Aorta (tissue), 5 donors: Measurements from ENCODE around the gene TLE5. TPM values are rescaled to one million over a fixed set of nuclear protein-coding genes. Genes with fewer than 3 reads are reported as not detected.
"Not testable (repeated sequence)": the region's sequence is repeated elsewhere in the genome, so short reads cannot be mapped to it uniquely, and the experiment has no call there.

Source experiments
- ATAC-seq: fragments of 200-7000 bp; cut with Tn5 transposase; one replicate; pipeline ENCODE4 v1.9.1; 2022; ENCODE audit warnings: moderate library complexity; ENCODE audit not compliant: low FRiP score
- DNase-seq, 2 donors: peaks; one replicate each; pipeline ENCODE4 v3.0.0-alpha.2; 2020
- H3K27ac ChIP-seq, 2 donors: one replicate each; pipeline ENCODE4 v1.5.1; 2013; ENCODE audit warnings: low read length in 2 of 2, mild to moderate bottlenecking in 2 of 2, moderate library complexity in 2 of 2, control low read depth in 1 of 2, inconsistent platforms in 1 of 2, low read depth in 1 of 2
- H3K27me3 ChIP-seq, 2 donors: one replicate each; pipeline ENCODE4 v1.6.1; 2013; ENCODE audit warnings: control low read depth in 1 of 2, low read length in 1 of 2, mild to moderate bottlenecking in 1 of 2, moderate library complexity in 1 of 2; ENCODE audit not compliant: insufficient read depth in 2 of 2, control insufficient read depth in 1 of 2
- H3K36me3 ChIP-seq, 2 donors: one replicate each; pipeline ENCODE4 v1.6.1; 2013; ENCODE audit warnings: control low read depth in 1 of 2, low read length in 1 of 2, mild to moderate bottlenecking in 1 of 2; ENCODE audit not compliant: insufficient read depth in 2 of 2, control insufficient read depth in 1 of 2
- H3K4me1 ChIP-seq, 2 donors: one replicate each; pipeline ENCODE4 v1.6.1; 2013; ENCODE audit warnings: low read length in 2 of 2, control low read depth in 1 of 2, mild to moderate bottlenecking in 1 of 2, moderate library complexity in 1 of 2; ENCODE audit not compliant: insufficient read depth in 2 of 2, control insufficient read depth in 1 of 2
- H3K4me3 ChIP-seq, 2 donors: one replicate each; pipeline ENCODE4 v1.5.1; 2013; ENCODE audit warnings: low read length in 2 of 2, control low read depth in 1 of 2, mild to moderate bottlenecking in 1 of 2
- H3K9me3 ChIP-seq: one replicate; pipeline ENCODE4 v1.6.1; 2013; ENCODE audit warnings: mild to moderate bottlenecking, low read length; ENCODE audit not compliant: control insufficient read depth
- WGBS, 2 donors: extraction: QIAGEN DNeasy Blood & Tissue Kit; methylation state at CpG; one replicate each; pipeline ENCODE4 v1.1.7; 2013; 5-methylcytosine and 5-hydroxymethylcytosine counted together
- intact Hi-C, 2 donors: fragments of 100-400 bp; cut with DNase I; formaldehyde crosslinking; loops; one replicate each; pipeline versions ENCODE4 v1.14.2 to v1.15.0; 2022
- polyA plus RNA-seq, 2 donors: library from polyadenylated mRNA; stranded (reverse); fragments of 200-250 nt; gene quantifications; one replicate each; pipeline ENCODE4 v1.2.3, GENCODE V29; 2013
- total RNA-seq, 2 donors: library from RNA; stranded (reverse); fragmentation: NEBNext Ultra II Directional; extraction: Animal tissue kit (Norgen Biotek cat#: 25700); gene quantifications; one replicate each; pipeline ENCODE4 v1.2.1, GENCODE V29; 2021
- donor health status: healthy with polysubstance abuse.
- donor health status: Bipolar disorder and iron deficiency.
- donor health status: DM: no; HTN: no; CAD: no.
- donor health status: DM: no; HTN: no; CAD: no.
- donor health status: DM: yes; HTN: yes; CAD: no.

The TLE5 gene
- total and polyA plus RNA-seq, 4 donors = 305 to 642 (median 486) TPM

DNA sequence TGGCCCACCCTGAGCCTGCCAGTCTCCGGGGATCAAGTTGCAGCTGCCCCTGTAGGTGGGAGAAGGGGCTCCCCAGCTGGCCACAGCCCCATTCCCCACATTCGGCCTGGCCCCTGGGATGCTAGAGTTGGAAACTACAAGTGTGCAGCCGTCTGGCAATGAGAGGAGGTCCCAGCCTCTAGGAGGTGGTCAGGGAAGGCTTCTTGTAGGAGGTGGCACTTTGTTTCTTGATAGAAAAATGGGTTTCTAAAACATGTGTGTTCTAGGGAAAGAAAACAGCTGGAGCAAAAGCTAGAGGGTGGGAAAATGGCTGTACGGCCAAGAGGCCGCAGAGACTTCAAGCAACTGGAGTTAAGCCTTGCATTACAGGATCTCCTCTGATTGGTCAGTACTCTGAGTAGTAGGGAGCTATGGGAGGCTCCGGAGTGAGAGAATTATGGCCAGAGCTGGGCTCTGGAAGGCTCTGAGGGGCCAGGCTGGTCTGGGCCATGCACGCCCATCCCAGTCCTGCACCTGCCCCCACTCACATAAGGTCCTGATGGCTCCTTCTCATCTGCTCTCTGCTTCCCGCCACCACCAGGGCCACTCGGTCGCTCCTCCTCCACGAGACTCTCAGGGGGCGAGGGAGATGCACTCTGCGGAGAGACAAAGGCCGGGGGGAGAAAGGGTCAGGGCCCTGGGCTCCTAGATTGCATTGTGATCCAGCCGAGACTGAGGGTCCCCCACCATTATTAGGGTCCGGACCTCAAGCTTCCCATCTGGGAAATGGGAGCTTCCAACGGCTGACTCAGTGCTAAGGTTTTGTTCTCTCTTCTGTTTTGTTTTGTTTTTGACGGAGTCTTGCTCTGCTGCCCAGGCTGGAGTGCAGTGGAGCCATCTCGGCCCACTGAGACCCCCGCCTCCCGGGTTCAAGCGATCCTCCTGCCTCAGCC, 46.9 kb downstream of the TLE5 start:
- H3K27ac ChIP-seq = no peak overlapping the region
- ATAC-seq (peak; percentile 26), DNase-seq (no peak)
- intact Hi-C loops = no loop called here
- no peaks in the 10 kb centered on the region for H3K27me3 ChIP-seq
- 93 to 94% methylated on average over 22 of the region's 22 CpGs for WGBS, 2 donors
- H3K4me1 ChIP-seq = no peaks in the 10 kb centered on the region
- H3K9me3 ChIP-seq = no peaks in the 10 kb centered on the region
- H3K36me3 ChIP-seq = no peaks in the 10 kb centered on the region
- H3K4me3 ChIP-seq = no peak overlapping the region

DNA sequence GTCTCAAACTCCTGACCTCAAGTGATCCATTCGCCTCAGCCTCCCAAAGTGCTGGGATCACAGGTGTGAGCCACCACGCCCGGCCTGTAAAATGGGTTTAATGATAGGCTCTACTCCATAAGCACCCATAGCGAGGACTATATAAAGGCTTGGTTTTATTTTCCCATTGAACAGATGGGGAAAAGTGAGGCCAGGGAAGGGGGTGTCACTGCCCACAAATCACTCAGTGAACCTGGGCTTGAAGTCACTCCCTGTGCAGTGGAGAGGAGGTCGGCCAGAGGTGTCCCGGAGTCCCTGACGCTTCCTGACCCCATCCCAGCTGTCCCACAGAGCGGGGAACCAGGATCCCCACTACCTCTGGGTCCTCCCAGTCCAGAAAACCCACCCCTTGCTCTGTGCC, 48.2 kb downstream of the TLE5 start:
- ATAC-seq (no peak), DNase-seq (no peak)
- no peaks in the 10 kb centered on the region for H3K4me1 ChIP-seq
- no peaks in the 10 kb centered on the region for H3K9me3 ChIP-seq
- WGBS, 2 donors = 98% methylated on average over 8 of the region's 8 CpGs
- H3K27ac ChIP-seq = no peak overlapping the region
- H3K4me3 ChIP-seq = no peak overlapping the region
- no peaks in the 10 kb centered on the region for H3K27me3 ChIP-seq
- H3K36me3 ChIP-seq = no peaks in the 10 kb centered on the region
- intact Hi-C loops = no loop called here

DNA sequence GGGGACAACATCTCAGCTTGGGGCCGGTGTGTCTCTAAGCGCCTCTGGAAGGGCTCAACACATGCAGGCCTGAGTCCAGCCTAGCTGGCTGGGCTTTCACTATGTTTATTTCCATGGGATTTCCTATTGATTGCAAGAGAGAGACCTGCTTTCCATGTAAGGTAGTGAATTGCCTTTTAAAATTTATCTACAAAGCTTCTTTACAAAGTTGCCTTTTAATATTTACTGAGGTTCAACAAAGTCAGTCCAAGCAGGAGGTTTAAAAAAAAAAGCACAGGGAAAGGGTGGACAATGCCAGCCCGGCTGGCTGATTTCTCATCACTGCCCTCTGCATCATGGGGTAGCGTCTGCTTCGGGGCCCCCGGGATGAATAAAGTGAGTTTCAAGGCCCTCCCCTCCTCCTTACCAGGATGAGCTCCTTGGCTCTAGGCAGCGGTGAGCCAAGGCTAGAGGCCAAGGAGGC, 49.0 kb downstream of the TLE5 start:
- DNase-seq (no peak), ATAC-seq (no peak)
- 84 to 88% methylated on average over 6 to 7 of the region's 7 CpGs for WGBS, 2 donors
- Histone ChIP-seq H3K4me1 (no peaks in the 10 kb centered on the region), H3K9me3 (no peaks in the 10 kb centered on the region), H3K27me3 (no peaks in the 10 kb centered on the region), H3K36me3 (no peaks in the 10 kb centered on the region), H3K27ac (no peak overlapping the region), H3K4me3 (no peak overlapping the region)
- intact Hi-C loops = no loop called here

GRCh38 chr19:3012621-3013262, 49.6 kb downstream of the TLE5 start:
- H3K4me1 ChIP-seq = no peaks in the 10 kb centered on the region
- no peaks in the 10 kb centered on the region for H3K27me3 ChIP-seq
- H3K27ac ChIP-seq = no peak overlapping the region
- WGBS, 2 donors = 79 to 82% methylated on average over 16 of the region's 16 CpGs
- DNase-seq (no peak), ATAC-seq (no peak)
- no peaks in the 10 kb centered on the region for H3K36me3 ChIP-seq
- intact Hi-C loops = no loop called here
- H3K4me3 ChIP-seq = no peak overlapping the region
- no peaks in the 10 kb centered on the region for H3K9me3 ChIP-seq

GRCh38 chr19:3012059-3012458, 50.2 kb downstream of the TLE5 start:
- not testable (repeated sequence) for ATAC-seq, H3K36me3 ChIP-seq, DNase-seq

GRCh38 chr19:3010871-3011270, 51.4 kb downstream of the TLE5 start:
- H3K27me3 ChIP-seq = no peaks in the 10 kb centered on the region
- ATAC-seq (no peak), DNase-seq (no peak)
- 94% methylated on average over 13 of the region's 13 CpGs for WGBS, 2 donors
- no peak overlapping the region for H3K4me3 ChIP-seq
- no peak overlapping the region for H3K27ac ChIP-seq
- intact Hi-C loops = no loop called here
- no peaks in the 10 kb centered on the region for H3K4me1 ChIP-seq
- H3K36me3 ChIP-seq = no peaks in the 10 kb centered on the region
- H3K9me3 ChIP-seq = no peaks in the 10 kb centered on the region

More at GRCh38 chr19:3012059-3012458, 50.2 kb downstream of the TLE5 start:
- H3K27ac ChIP-seq, intact Hi-C loops, H3K4me3 ChIP-seq, H3K27me3 ChIP-seq, H3K9me3 ChIP-seq, H3K4me1 ChIP-seq: not testable (repeated sequence)
- WGBS, 2 donors = 88 to 92% methylated on average over 13 of the region's 13 CpGs

- DNase-seq (no peak), ATAC-seq (no peak)
- Histone ChIP-seq H3K27ac (no peak overlapping the region), H3K27me3 (no peaks in the 10 kb centered on the region), H3K36me3 (no peaks in the 10 kb centered on the region), H3K4me1 (no peaks in the 10 kb centered on the region), H3K4me3 (no peak overlapping the region), H3K9me3 (no peaks in the 10 kb centered on the region)
- WGBS, 2 donors = 81 to 82% methylated on average over 6 of the region's 6 CpGs
- intact Hi-C loops = no loop called here
Measured at GRCh38 chr19:3008994-3009393, 53.3 kb downstream of the TLE5 start.

- no peaks in the 10 kb centered on the region for H3K9me3 ChIP-seq
- H3K36me3 ChIP-seq = no peaks in the 10 kb centered on the region
- H3K27me3 ChIP-seq = no peaks in the 10 kb centered on the region
- DNase-seq (no peak), ATAC-seq (no peak)
- no peak overlapping the region for H3K4me3 ChIP-seq
- intact Hi-C loops = no loop called here
- WGBS, 2 donors = 85 to 90% methylated on average over 9 of the region's 9 CpGs
- no peaks in the 10 kb centered on the region for H3K4me1 ChIP-seq
- no peak overlapping the region for H3K27ac ChIP-seq
Measured at GRCh38 chr19:3007975-3008374, 54.3 kb downstream of the TLE5 start.
